ENCODE measurements around the gene PPP3R1.

Gene PPP3R1

DNA sequence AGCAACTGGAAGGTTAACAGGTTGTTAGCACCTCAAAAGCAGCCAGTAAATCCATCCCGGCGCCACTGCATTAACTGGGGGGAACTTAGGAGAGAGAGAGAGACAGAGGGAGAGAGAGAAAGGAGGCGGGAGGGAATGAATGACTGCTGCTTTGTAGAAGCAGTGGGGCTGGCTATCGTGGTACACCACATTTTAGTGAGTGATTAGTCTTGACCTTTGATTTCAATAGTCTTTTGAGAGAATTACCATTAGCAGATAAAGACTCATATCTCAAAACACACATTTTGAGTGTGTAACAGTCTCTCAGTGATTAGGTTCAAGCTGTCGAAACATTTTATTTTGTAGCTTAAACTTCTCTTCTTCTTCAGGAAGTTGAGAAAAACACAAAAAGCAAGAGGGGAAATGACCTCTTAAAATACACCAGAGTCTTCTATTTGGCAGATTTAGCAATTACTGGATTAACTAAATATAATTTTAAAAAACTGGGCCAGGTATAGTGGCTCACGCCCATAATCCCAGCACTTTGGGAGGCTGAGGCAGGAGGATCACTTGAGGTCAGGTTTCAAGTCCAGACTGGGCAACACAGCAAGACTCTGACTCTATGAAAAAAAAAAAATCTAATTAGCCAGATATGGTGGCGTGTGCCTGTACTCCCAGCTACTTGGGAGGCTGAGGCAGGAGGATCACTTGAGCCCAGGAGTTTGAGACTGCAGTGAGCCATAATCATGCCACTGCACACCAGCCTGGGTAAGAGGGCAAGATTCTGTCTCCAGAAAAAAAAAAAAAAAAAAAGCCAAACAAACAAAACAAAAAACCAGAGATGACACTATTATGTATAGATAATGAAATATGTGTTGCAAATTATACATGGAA is 116.6 kb downstream of the PPP3R1 start:
- DNase-seq (ENCODE audit: low read depth) = no peak

DNA sequence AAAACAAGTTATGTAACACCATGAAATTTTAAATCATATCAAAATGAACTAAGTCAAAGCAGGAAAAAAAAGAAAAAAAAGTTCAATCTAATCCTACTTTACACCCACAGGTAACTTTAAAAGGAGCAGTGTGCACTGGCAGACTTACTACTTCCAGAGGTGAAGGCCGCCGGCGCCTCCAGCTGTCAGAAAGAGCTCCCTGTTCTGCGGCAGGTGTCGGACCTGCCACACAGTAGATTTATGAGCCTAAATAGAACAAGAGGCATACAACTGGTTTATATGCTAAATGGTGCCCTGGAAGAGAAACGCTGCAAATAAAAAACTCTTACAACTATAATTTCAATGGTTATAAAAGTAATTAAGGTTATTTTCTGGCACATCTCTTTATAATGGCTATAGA is 117.8 kb downstream of the PPP3R1 start:
- no peak for DNase-seq (ENCODE audit: low read depth)

DNA sequence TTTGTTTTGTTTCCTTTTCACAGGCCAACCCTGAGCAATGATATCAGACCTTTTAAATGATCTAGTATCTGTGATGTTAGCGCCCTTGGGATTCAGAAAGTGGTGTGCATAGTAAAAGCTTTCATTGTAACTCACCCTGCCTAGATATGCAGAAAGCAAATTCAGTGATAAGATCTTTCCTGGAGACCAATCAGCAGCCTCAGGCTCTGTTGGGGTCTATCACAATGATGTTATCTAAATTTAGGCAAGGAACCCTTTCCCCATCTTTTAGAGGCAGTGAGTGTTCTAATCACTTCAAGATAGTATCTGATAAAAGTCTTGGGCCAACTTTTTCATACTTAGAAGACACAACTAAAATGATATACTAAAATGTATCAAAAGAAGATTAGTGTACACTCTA is 118.2 kb downstream of the PPP3R1 start:
- DNase-seq (ENCODE audit: low read depth) = no peak
